HG02884 (cell line): ENCODE data around the gene APP.
"Not testable (repeated sequence)": the region's sequence is repeated elsewhere in the genome, so short reads cannot be mapped to it uniquely, and the experiment has no call there.

Experiments
- ATAC-seq: cut with Tn5 transposase; IDR thresholded peaks from one replicate; pipeline ENCODE4 v1.9.1; 2021; ENCODE audit warnings: mild to moderate bottlenecking, moderate library complexity; ENCODE audit not compliant: unreplicated experiment

APP gene

GRCh38 chr21:26025536-26026512 lies 144.7 kb downstream of the APP start:
- no peak for ATAC-seq

DNA sequence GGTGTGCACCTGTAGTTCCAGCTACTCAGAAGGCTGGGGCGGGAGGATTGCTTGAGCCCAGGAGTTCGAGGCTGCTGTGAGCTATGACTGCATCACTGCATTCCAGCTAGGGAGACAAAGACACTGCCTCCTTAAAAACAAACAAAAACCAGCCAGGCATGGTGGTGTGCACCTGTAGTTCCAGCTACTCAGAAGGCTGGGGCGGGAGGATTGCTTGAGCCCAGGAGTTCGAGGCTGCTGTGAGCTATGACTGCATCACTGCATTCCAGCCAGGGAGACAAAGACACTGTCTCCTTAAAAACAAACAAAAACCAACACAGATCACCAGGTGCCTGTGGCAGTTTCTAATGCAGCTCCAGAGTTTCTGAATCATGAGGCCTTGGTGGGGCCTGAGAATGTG lies 147.2 kb downstream of the APP start:
- not testable (repeated sequence) for ATAC-seq

DNA sequence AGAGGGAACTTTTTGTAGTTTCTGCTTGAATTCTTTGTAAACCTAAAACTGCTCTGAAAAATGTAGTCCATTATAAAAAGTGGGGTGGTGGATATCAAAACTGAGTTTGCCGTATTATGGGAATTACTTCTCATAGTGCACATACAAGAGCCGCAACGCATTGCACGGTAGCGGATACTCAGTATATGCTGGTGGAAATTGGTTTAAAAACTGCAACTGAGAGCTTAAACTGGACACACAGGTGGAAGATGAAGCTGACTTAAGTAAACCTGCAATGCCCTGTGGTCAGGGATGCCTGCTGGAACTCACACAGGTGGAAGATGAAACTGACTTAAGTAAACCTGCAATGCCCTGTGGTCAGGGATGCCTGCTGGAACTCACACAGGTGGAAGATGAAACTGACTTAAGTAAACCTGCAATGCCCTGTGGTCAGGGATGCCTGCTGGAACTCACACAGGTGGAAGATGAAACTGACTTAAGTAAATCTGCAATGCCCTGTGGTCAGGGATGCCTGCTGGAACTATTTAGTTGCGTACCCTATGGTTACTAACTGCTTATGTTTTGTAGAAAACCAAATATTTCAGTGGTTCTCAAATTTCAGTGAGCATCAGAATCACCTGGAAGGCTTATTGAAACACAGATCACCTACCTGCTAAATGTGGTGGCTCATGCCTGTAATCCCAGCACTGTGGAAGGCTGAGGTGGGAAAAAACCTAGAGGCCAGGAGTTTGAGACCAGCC lies 147.8 kb downstream of the APP start:
- ATAC-seq = not testable (repeated sequence)

DNA sequence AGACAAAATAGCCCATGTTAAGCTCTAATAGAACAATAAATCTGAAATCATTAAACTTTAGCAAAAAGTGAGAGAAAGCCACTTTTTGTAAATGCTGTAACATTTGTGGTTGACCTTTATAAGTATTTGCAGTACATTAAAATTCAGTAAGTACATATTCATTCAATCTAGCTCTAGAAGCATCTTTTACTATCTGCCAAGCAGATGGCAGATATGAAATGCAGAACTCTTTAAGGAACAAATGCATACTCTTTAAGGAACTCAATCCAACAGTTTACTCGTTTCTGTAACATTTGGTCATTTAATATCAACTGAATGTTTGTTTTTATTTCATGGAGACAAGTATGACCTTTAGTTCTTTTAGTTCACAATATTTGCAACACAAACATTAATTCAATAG lies 150.1 kb downstream of the APP start:
- ATAC-seq = no peak

GRCh38 chr21:26020081-26020480 lies 150.5 kb downstream of the APP start:
- no peak for ATAC-seq

DNA sequence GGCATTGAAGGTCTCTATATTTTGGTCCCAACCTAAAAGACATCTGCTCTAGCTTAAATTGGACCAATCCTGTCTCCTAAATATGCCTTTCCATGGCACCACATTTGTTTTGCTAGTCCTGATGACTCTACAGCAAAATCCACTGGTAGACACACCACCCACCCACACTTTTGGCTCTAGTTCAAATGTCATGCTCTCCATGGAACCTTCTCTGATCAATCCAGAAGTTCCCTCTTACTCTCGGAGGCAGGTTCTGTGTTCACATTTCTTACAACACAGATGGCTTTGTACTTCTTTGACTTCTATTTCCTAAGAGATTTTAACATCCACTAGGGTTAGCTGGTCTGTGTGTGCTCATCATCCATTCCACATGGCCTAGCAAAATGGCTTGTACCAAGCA lies 151.3 kb downstream of the APP start:
- no peak for ATAC-seq

- no peak for ATAC-seq
Observed at GRCh38 chr21:26013970-26014369, 156.6 kb downstream of the APP start.

DNA sequence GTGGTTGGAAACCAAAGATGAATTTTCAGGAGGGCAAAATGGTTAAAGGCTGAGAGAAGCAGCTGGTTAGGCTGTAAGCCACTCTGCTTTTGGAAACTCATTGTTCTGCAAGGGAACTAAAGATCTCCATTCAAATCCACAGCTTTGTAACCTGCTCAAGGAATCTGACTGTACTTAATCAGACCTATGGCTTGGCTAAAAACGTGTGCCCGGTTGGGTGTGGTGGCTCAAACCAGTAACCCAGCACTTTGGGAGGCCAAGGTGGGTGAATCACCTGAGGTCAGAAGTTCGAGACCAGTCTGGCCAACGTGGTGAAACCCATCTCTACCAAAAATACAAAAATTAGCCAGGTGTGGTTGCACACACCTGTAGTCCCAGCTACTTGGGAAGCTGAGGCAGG lies 158.1 kb downstream of the APP start:
- not testable (repeated sequence) for ATAC-seq

DNA sequence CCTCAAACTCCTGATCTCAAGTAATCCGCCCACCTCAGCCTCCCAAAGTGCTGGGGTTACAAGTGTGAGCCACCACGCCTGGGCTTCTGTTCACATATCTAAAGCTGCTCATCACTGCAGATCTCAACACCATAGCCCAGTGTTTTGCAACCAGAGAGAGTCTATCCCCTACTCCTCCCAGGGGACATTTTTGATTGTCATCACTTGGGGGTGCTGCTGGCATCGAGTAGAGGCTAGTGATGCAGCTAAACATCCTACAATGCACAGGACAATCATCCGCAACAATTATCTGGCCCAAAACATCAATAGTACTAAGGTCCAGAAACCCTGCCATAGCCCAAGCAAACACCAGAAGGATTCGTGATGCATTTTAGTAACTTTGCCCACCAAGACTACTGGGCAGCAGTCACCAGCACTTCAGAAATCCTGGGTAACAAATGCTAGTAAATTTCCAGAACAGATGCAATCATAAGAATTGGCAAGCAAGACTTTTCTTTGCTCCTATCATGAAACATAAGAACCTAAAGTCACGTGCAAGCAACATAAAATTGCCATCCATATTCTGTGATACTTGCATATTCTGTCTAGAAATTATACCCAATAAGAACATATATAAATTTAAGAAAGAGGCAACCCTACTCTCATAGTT lies 159.2 kb downstream of the APP start:
- ATAC-seq = no peak

- no peak for ATAC-seq
Observed at GRCh38 chr21:26007951-26008498, 162.5 kb downstream of the APP start.

DNA sequence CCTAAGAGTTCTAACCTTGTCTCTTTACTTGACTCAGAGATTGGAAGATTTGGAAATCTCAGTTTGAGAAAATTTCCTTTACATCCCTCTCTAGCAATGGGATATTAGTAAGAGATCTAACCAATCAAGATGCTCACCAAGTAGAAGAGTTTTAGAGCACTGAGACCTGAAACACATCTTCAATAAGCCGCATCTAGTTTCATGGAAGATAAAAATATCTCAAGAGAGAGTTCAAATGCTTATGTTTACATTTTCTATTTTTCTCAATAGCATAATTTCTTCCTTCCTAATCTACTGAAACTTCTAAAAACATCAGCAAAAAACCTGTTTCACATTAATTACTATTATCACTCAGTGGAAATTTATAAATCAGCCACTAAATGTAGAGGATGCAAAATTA lies 165.1 kb downstream of the APP start:
- ATAC-seq = no peak

GRCh38 chr21:26003404-26003803 lies 167.2 kb downstream of the APP start:
- ATAC-seq = no peak

DNA sequence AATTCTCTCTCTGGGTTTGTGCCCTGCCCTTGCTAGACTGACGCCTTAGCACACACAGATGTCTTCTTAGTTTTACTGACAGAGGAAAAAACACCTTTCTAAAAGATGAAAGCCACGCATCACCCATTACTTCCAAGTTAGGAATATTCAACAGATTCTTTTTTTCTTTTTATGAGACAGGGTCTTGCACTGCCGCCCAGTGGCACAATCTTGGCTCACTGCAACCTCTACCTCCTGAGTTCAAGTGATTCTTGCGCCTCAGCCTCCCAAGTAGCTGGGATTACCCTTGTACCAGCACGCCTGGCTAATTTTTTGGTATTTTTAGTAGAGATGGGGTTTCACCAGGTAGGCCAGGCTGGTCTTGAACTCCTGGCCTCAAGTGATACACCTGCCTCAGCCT lies 169.2 kb downstream of the APP start:
- ATAC-seq = no peak

- no peak for ATAC-seq
Observed at GRCh38 chr21:25999921-26000582, 170.5 kb downstream of the APP start.

DNA sequence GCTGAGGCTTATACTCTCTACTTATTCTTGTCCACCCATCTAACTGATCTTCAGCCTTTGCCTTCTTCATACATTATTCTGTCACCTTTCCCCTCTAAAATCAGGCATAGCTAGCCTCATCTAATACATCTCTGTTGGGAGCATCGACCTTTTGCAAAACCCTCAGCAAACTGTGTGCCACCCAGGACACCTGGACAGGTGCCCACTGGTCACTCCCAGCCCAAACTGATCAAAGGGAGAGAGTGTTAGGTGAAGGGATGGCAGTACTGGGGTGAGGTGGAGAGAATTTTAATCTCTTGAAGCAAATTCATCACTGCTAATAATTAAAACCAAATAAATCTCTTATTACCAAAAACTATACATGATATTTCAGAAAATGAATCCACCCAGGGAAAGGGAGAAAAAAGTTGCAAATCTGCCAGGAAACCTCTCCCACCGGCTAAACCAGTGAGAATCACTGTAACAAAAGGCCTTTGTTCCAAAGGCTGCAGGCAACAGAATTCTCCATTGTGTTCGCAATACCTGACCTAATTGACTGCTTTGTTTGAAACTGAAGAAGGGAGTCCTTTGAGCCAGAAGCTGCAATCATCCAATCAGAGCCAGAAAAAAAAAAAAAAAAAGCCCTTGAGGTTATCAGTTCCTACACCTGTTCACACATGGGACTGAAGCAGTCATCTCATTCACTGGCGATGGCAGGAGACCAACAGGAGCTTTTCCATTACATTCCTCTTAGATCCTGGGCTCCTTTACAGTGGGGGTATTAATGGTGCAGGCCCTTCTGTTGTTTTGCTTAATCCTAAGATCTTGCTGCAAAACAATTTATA lies 172.6 kb downstream of the APP start:
- no peak for ATAC-seq

DNA sequence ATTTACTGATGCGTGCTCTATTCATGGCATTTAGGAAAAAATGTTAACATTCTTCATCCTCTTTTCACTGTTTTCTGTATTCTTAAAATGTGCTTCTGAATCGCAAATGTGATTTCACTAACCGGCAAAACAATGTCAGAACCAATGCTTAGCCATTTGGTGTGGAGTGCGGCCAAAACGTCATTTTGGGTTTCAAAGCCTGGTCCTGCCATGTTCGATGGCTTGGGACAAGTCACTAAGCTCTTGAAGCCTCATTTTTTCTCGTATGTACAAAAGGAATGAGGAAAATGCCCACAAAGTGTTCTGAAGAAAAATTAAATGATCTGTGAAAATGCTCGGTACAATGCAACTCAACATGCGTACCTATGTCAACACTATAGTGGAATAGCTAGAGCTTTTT lies 175.3 kb downstream of the APP start:
- ATAC-seq = no peak

GRCh38 chr21:25994758-25995163 lies 175.8 kb downstream of the APP start:
- no peak for ATAC-seq

- no peak for ATAC-seq
Observed at GRCh38 chr21:25988738-25989137, 181.8 kb downstream of the APP start.

GRCh38 chr21:25987531-25987930 lies 183.0 kb downstream of the APP start:
- ATAC-seq = no peak

DNA sequence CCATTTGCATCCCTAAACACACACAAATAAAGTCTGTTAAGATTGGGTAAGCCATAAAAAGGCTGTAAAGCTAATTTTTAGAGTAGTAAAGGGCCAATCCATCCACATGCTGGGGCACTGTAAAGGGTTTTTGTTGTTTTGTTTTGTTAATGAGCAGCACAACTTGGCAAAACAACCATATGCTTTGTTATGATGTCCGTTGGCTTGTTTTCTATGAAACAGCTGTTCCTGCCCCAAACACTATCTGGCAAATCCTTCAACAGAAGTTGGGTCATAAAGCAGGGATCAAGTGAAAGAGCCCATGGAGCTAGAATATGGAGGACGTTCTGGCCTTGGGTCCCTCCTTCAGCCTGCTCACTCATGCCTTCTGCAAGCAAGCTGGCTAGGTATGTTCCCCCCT lies 183.6 kb downstream of the APP start:
- no peak for ATAC-seq
